GM21528 (cell line): ENCODE measurements around the gene RAG1.

Source experiments
- ATAC-seq: cut with Tn5 transposase; IDR thresholded peaks from one replicate; pipeline ENCODE4 v1.9.1; 2021; ENCODE audit warnings: mild to moderate bottlenecking, moderate library complexity; ENCODE audit not compliant: unreplicated experiment, low FRiP score

Gene RAG1

DNA sequence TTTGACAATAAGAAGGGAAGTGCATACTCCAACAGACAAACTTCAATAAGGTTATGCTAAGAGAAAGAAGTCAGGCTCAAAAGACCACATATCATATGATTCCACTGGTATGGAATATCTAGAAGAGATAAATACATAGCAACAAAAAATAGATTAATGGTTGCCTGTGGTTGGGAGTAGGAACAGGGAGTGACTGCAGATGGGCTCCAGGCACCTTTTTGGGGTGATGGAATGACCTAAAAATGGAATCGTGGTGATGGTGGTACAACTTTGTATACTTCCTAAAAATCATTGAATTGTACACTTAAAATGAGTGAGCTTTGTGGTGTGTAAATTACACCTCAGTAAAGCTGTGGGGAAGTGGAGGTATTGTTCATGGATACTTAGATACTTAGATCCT lies 59.2 kb downstream of the RAG1 start:
- ATAC-seq, result no peak

DNA sequence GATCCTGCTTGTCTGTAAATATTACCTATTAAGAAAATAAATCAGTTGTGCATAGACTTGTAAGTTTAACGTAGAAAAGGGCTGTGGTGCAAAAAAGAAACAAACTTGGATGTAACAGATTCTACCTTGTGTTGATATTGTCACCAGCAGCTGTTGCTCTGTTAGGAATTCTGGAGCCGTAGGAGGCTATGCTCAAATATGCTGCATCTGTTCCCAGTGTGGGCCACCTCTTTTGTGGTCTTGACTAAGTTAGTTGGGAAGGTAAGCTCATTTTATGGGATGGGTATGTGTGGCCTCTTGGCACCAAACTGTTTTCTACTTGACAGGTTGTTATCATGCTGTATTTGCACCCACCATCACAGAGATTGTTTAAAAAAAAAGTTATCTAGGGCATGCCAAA lies 59.7 kb downstream of the RAG1 start:
- ATAC-seq, result no peak

DNA sequence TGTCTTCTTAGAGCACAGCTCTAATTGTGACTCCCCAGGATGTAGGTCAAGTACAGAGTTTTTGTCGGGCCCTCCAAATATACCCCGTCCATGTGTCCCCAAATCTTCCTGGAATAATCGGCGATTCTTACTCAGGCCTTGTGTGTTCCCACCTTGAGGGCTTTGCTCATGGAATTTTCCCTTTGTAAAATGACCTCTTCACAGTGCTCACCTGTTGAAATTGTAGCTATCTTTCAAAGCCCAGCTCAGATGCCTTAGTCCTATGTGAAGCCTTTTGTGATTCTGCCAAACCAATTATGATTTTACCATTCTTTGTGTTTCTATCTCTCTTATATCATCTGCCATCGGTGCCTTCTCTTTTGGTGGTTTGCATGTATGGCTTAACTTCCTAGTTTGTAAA lies 60.3 kb downstream of the RAG1 start:
- ATAC-seq, result no peak

DNA sequence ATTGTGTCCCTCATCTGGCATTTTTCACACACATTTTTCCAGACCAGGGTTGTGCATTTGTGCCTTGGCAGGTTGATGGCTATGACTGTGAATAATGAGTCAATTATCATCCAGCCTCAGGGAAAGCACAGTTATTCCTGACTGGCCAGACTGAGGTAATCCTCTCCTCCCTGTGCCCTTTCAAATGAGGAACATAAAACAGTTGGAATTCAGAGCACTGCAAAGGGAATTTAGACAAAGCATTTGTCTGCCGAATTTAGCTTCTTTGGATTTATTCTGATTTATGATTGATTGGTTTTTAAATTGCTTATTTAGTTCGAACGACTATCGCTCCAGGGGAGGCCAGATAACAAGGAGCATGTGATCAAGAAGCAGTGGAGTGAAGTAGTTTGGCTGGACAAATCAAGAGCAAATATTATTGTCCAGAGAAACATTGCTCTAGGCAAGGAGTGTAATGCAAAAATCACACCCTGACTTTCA lies 61.0 kb downstream of the RAG1 start:
- no peak for ATAC-seq
